HEK293T (cell line): ENCODE data around the gene VILL.
A peak's percentile ranks its signal among the peaks of the same experiment; 100 is the strongest.
"Not testable (repeated sequence)": the region's sequence is repeated elsewhere in the genome, so short reads cannot be mapped to it uniquely, and the experiment has no call there.

ENCODE experiments used
- CTCF ChIA-PET: fragments of 350-600 bp; formaldehyde crosslinking; extraction: SDS; loops from one replicate; lab custom pipeline; 2021; ENCODE audit warnings: antibody characterized with exemption, inconsistent platforms; lab: Yijun Ruan, JAX
- POLR2A ChIA-PET: fragments of 350-600 bp; formaldehyde crosslinking; extraction: SDS; loops from one replicate; lab custom pipeline; 2020; ENCODE audit warnings: antibody characterized with exemption, inconsistent platforms; lab: Yijun Ruan, JAX
- DNase-seq: peaks from one replicate; pipeline ENCODE4 v3.0.0; 2012; ENCODE audit warnings: mixed read lengths; ENCODE audit errors: extremely low spot score
- ARNT ChIP-seq: fragments of 450-650 bp; IDR thresholded peaks from 2 replicates; pipeline ENCODE4 v1.6.1; 2017; ENCODE audit warnings: mild to moderate bottlenecking
- BHLHE40 ChIP-seq: fragments of 450-650 bp; IDR thresholded peaks from 2 replicates; pipeline ENCODE4 v1.6.1; 2016; ENCODE audit warnings: mild to moderate bottlenecking, moderate library complexity, borderline replicate concordance
- CTBP1 ChIP-seq: fragments of 450-650 bp; IDR thresholded peaks from 2 replicates; pipeline ENCODE4 v1.6.1; 2016; ENCODE audit warnings: borderline replicate concordance
- ELF4 ChIP-seq: fragments of 450-650 bp; IDR thresholded peaks from 2 replicates; pipeline ENCODE4 v1.6.1; 2017; ENCODE audit warnings: antibody characterized with exemption
- FOXA1 ChIP-seq: fragments of 450-650 bp; IDR thresholded peaks from 2 replicates; pipeline ENCODE4 v1.6.1; 2016; ENCODE audit warnings: mild to moderate bottlenecking
- FOXK2 ChIP-seq: fragments of 450-650 bp; IDR thresholded peaks from 2 replicates; pipeline ENCODE4 v1.6.1; 2016; ENCODE audit warnings: mild to moderate bottlenecking
- FOXM1 ChIP-seq: fragments of 450-650 bp; IDR thresholded peaks from 2 replicates; pipeline ENCODE4 v1.6.1; 2017; ENCODE audit warnings: mild to moderate bottlenecking, borderline replicate concordance
- HDGF ChIP-seq: fragments of 450-650 bp; IDR thresholded peaks from 2 replicates; pipeline ENCODE4 v1.6.1; 2017; ENCODE audit warnings: antibody characterized with exemption, borderline replicate concordance
- L3MBTL2 ChIP-seq: fragments of 450-650 bp; conservative IDR thresholded peaks from 2 replicates; pipeline ENCODE4 v1.6.1; 2016; ENCODE audit warnings: mild to moderate bottlenecking
- LEF1 ChIP-seq: fragments of 450-650 bp; IDR thresholded peaks from 2 replicates; pipeline ENCODE4 v1.6.1; 2017; ENCODE audit warnings: mild to moderate bottlenecking, borderline replicate concordance
- NFRKB ChIP-seq: fragments of 450-650 bp; IDR thresholded peaks from 2 replicates; pipeline ENCODE4 v1.6.1; 2016; ENCODE audit warnings: mild to moderate bottlenecking, moderate library complexity
- SP1 ChIP-seq: fragments of 450-650 bp; IDR thresholded peaks from 2 replicates; pipeline ENCODE4 v1.6.1; 2017
- SUZ12 ChIP-seq: fragments of 450-650 bp; IDR thresholded peaks from 2 replicates; pipeline ENCODE4 v1.6.1; 2016; ENCODE audit warnings: mild to moderate bottlenecking
- TARDBP ChIP-seq: fragments of 450-650 bp; IDR thresholded peaks from 2 replicates; pipeline ENCODE4 v1.6.1; 2016
- ZNF384 ChIP-seq: fragments of 450-650 bp; IDR thresholded peaks from 2 replicates; pipeline ENCODE4 v1.6.1; 2016
- TF ChIP-seq, protein P1 (sequence below): fragments of 450-650 bp; IDR thresholded peaks from 2 replicates; pipeline ENCODE4 v1.6.1; 2016

The VILL gene

DNA sequence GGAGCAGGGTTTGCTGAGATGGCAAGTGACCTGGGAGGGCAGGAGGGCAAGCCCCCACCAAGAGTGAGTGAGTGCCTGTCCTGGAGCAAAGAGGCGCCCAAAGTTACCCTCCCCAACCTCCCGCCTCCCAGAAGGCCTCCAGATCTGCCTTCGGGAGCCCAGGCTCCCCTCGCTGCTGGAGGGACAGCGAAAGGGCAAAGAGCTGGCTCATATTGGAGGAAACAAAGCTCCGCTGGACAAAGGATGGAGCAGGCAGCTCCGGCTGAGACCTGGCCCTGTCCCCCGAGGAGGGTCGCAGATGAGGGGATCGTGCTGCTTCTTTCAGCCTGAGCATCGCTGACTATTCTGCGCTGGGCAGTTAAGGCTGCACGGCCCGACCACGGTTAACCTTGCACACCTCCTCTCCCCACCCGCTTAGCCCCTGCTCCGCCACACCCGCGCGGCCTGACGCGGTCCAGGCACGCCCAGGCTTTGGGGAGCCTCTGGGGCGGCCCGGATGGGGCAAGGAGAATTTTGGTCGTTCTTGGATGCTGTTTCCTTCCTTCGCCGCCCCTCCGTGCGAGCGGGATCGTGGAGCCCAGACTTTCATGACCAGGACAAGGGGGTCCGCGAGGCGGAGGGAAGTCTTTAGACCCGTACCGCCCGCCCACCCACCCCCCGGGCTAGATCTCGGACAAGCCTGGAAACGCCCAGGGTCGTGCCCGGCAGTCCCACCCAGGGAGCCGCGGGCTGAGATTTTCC, 38.2 kb downstream of the VILL start:
- POLR2A ChIA-PET = interaction anchor here (0.6 kb wide), 1 partner anchor 11 kb away, joined by 3 read pairs; no protein-coding TSS in a partner anchor
- TF ChIP-seq ARNT = no peak
- TF ChIP-seq ZNF384 = no peak
- TF ChIP-seq ELF4 = no peak
- no peak for TF ChIP-seq FOXM1
- no peak for TF ChIP-seq CTBP1
- TF ChIP-seq BHLHE40 = no peak
- TF ChIP-seq, protein P1, sequence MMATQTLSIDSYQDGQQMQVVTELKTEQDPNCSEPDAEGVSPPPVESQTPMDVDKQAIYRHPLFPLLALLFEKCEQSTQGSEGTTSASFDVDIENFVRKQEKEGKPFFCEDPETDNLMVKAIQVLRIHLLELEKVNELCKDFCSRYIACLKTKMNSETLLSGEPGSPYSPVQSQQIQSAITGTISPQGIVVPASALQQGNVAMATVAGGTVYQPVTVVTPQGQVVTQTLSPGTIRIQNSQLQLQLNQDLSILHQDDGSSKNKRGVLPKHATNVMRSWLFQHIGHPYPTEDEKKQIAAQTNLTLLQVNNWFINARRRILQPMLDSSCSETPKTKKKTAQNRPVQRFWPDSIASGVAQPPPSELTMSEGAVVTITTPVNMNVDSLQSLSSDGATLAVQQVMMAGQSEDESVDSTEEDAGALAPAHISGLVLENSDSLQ = no peak
- no peak for TF ChIP-seq FOXK2
- TF ChIP-seq L3MBTL2 = no peak
- no peak for TF ChIP-seq NFRKB
- no peak for TF ChIP-seq FOXA1
- no peak for TF ChIP-seq SUZ12
- no peak for TF ChIP-seq HDGF
- no peak for TF ChIP-seq SP1
- no peak for TF ChIP-seq TARDBP
- no peak for TF ChIP-seq LEF1
- DNase-seq = no peak
- CTCF ChIA-PET = no interaction called here

DNA sequence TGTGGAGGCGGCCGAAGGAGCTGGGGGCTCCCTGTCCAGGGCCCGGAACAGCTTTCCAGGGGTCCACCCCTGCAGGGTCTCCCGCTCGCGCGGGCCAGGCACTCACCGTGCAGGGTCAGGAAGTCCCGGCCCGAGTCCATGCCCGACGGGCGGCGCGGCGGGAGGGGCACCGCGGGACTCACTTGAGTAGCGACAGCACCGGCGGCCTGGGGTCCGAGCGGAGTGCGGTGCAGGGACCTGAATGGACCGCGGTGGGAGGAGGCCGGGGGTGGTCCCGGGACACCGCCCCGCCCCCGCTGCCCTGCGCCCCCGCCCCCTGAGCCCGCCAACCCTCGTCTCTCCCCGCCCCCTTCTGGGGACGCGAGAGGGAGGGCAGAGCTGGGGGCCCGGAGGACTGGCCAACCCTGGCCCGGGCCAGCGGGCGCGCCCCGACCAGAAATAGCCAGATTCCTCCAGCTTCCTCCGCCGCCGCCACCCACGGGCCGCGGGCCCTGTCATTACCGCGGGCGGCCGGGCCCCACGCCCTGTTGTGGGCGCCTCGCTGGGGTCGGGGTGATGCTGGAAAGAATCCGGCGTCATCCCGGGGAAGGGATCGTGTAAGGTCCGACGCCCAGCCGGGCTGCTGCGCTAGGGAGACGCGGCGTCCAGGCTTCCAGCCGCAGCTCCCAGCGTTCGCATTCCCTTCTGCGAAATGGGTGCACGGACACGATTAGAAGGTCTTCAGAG, 39.0 kb downstream of the VILL start, which contains the start of gene PLCD1:
TSS of gene PLCD1 (minus strand) at position 243 of the 726 bp plus-strand sequence. CDS start at position 140, 103 bp downstream.
- TF ChIP-seq FOXK2 = no peak
- no peak for TF ChIP-seq L3MBTL2
- TF ChIP-seq SP1 = no peak
- TF ChIP-seq ARNT = no peak
- TF ChIP-seq LEF1 = no peak
- no peak for TF ChIP-seq ELF4
- no peak for TF ChIP-seq ZNF384
- DNase-seq = peak; percentile 41
- CTCF ChIA-PET = no interaction called here
- POLR2A ChIA-PET = interaction anchor here (0.6 kb wide), 1 partner anchor 10 kb away, joined by 3 read pairs; no protein-coding TSS in a partner anchor

DNA sequence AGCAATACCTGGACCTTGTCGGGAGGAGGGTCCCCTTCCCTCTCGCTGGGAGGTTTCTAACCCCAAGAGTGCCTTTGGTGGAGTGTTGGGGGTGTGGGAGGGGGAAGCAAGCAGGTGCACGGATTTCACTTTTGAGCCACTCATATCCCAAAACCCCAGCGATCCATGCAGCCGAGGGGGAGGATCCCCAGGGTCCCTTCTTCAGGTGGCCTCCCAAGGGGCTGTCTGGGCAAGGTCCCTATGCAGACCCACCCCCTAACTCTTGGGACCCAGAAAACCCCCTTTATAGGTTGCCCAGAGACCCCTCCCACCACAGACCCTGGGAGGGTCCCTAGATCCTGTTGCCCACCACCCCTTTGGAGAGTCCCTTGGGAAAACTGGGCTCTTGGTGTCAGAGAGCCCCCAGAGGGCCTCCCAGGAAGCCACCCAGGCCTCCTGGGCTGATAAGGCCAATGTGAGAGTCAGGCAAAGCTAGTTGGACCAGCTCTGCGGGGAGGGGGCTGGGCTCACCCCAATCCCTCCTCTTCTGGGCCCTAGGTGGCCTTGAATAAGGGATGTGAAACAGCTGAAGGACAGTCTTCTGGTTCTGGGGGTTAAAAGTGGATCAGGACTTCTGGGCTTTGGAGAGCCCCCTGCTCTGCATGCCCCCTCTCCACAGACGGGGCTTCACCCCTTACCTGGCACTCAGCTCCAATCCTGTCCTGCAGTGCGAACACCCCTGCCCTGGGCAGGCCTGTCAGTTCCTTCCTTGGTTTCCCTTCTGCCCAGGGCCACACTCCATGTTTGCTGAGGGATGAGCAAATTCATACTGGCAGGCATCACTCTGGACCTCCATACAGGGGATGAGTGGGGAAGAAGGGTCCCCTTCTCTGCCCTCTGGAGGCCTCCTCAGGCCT, 39.8 kb downstream of the VILL start:
- ChIA-PET CTCF (no interaction called here), POLR2A (no interaction called here)
- DNase-seq = no peak
- no peak for TF ChIP-seq L3MBTL2
- TF ChIP-seq SP1 = no peak
- TF ChIP-seq, protein P1 = no peak
- TF ChIP-seq ARNT = no peak
- no peak for TF ChIP-seq FOXA1
- TF ChIP-seq ELF4 = no peak
- TF ChIP-seq ZNF384 = no peak
- no peak for TF ChIP-seq FOXK2
- TF ChIP-seq FOXM1 = no peak
- no peak for TF ChIP-seq HDGF
- no peak for TF ChIP-seq TARDBP
- TF ChIP-seq NFRKB = no peak
- no peak for TF ChIP-seq CTBP1
- no peak for TF ChIP-seq LEF1
- no peak for TF ChIP-seq BHLHE40
- TF ChIP-seq SUZ12 = no peak

DNA sequence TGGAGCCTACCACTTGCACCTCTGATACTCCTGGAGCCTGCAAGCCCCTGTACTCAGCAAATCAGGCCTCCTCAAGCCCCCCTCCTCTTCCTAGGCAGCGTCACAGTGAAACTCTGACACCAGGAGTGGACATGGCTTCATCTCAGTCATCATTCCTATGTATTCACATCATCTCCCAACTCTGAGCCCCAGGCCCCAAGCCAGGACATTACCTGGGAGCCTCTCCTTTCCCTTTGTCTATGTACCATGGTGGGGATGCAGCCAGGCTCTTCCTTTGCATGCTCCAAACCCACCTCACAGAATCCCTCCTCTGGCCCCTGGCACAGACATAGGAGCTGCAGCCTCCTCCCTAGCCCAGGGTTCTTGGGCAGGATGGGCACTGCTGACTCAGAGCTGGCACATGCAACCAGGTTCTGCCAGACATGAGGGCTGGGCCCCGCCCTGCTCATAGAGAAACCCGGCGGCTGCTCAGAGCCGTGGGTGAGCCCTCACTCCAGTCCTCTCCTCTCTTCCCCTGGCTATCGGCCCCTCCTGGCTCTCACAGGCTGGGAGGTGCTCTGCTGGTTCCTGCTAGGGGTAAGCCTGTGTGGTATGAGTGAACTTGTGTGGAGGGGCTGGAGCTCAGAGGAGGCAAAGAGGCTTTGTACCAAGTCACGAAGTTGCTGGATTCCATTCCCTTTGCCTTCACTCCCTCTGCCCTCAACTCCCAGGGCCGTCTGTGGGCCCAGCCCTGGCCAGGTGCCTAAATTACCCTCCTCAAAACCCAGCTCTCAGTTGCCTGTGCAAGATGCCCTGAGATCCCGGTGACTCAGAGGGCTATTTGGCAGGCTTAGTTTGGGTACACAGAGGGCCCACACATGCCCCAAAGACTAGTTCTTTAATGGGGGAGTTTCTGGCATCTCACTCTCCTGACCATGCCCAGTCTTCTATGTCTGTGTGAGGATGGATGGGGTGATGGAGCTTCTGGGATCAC, 40.7 kb downstream of the VILL start:
- POLR2A ChIA-PET = no interaction called here
- DNase-seq = no peak

DNA sequence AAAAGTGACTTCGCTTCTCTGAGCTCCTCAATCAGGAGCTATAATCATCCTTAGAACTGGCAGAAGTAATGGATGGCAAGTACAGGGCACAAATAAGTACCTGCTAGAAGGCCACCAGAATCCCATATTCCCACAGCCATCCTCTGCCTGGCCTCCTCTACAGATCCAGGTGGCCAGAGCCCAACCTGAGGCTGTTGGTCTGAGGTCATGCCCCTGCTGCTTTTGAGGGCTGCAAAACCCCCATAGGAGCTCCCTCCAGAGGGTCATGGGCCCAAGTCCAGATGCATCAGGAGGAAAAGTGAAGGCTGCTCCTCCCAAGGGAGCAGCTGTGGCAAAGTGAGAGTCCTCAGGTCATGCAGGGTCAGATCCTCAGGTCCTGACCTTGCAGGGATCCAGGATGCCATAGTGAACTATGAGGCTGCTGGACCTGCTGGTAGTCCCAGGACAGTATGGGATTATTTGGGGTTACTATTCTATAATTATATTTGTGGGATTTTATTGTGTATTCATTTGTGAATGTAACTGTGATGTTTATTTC, 41.8 kb downstream of the VILL start:
- no peak for DNase-seq
- CTCF ChIA-PET = interaction anchor here (0.6 to 1.2 kb wide), 2 partner anchors 35 to 623 kb away, joined by 3 to 4 read pairs; no protein-coding TSS in a partner anchor
- TF ChIP-seq TARDBP = no peak
- POLR2A ChIA-PET = no interaction called here

More for the DNA sequence above, 40.7 kb downstream of the VILL start:
- TF ChIP-seq FOXM1 (no peak), L3MBTL2 (no peak), SP1 (no peak), NFRKB (no peak), FOXK2 (no peak), BHLHE40 (no peak), HDGF (no peak), CTBP1 (no peak), FOXA1 (no peak), ARNT (no peak)
- CTCF ChIA-PET = interaction anchor here (0.6 to 1.2 kb wide), 2 partner anchors 34 to 1267 kb away, joined by 3 to 4 read pairs; no protein-coding TSS in a partner anchor

DNA sequence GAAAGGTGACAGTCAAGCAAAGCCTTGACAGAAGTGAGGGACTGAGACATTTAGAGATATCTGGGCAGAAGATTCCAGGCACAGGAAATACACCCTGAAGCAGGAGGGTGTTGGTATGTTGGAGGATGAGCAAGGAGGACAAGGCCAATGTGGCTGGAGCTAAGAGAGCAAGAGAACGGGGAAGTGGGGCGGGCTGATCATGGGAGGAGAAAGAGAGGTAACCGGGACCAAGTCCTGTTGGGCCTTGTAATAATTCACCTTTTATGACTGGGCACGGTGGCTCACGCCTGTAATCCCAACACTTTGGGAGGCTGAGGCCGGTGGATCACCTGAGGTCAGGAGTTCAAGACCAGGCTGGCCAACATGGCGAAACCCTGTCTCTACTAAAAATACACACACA, 43.0 kb downstream of the VILL start:
- CTCF ChIA-PET, POLR2A ChIA-PET, DNase-seq: not testable (repeated sequence)

DNA sequence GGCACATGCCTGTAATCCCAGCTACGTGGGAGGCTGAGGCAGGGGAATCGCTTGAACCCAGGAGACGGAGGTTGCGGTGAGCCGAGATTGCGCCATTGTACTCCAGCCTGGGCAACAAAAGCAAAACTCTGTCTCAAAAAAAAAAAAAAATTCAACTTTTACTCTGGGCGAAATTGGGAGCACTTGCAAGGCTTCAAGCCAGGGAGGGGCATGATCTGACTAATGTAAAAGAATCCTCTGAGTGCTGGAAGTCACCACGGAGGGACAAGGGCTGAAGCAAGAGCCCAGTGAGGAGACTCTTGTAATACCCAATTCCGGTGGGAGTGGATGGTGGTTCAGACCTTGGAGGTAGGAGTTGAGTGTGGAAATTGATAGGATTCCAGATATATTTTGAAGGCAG, 43.7 kb downstream of the VILL start:
- POLR2A ChIA-PET = not testable (repeated sequence)

More for the DNA sequence above, 43.7 kb downstream of the VILL start:
- CTCF ChIA-PET = interaction anchor here (0.7 kb wide), 1 partner anchor 218 kb away, joined by 3 read pairs; no protein-coding TSS in a partner anchor
- DNase-seq = not testable (repeated sequence)
